NB4 (cell line): ENCODE results near the gene SYT8.

Experiments
- CTCF ChIP-seq: IDR thresholded peaks from one replicate; pipeline ENCODE4 v1.5.1; 2012; ENCODE audit warnings: low read depth, low read length
- POLR2A ChIP-seq: IDR thresholded peaks from 2 replicates; pipeline ENCODE4 v1.6.1; 2011; ENCODE audit warnings: mild to moderate bottlenecking; ENCODE audit not compliant: insufficient read length; ENCODE audit errors: extremely low read depth

- TF ChIP-seq CTCF: no peak
- no peak for TF ChIP-seq POLR2A
Observed at GRCh38 chr11:1822648-1823375, 12.0 kb upstream of the SYT8 start.
